GM12891 (cell line): ENCODE measurements around the gene IGF2R.

Experiments used
- PAX5 ChIP-seq: IDR thresholded peaks from 2 replicates; pipeline ENCODE4 v1.6.1; 2011; ENCODE audit warnings: low read length, moderate library complexity, mild to moderate bottlenecking; ENCODE audit not compliant: insufficient read depth, severe bottlenecking
- POLR2A ChIP-seq: IDR thresholded peaks from 2 replicates; pipeline ENCODE4 v1.6.1; 2011; ENCODE audit warnings: low read depth, low read length, control low read depth
- POLR2AphosphoS5 ChIP-seq: IDR thresholded peaks from 2 replicates; pipeline ENCODE4 v1.6.1; 2011; ENCODE audit warnings: low read depth, low read length, control low read depth
- POU2F2 ChIP-seq: IDR thresholded peaks from 2 replicates; pipeline ENCODE4 v1.6.1; 2011; ENCODE audit warnings: low read depth, mild to moderate bottlenecking, control low read depth, low read length, moderate library complexity
- SPI1 ChIP-seq: IDR thresholded peaks from 2 replicates; pipeline ENCODE4 v1.6.1; 2011; ENCODE audit warnings: low read depth, low read length, control low read depth
- TAF1 ChIP-seq: IDR thresholded peaks from 2 replicates; pipeline ENCODE4 v1.6.1; 2011; ENCODE audit warnings: low read depth, low read length, control low read depth

DNA sequence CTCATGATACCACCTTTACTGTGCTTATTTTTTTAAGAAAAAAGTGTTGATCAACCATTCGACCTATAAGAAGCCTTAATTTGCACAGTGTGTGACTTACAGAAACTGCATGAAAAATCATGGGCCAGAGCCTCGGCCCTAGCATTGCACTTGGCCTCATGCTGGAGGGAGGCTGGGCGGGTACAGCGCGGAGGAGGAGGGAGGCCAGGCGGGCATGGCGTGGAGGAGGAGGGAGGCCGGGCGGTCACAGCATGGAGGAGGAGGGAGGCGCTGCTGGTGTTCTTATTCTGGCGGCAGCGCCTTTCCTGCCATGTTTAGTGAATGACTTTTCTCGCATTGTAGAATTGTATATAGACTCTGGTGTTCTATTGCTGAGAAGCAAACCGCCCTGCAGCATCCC lies 137.1 kb downstream of the IGF2R start:
- TF ChIP-seq POLR2A (no peak), POLR2AphosphoS5 (no peak), TAF1 (no peak), POU2F2 (no peak), SPI1 (no peak), PAX5 (no peak)
